ENCODE measurements around the gene UGT1A9. TPM values are rescaled to one million over a fixed set of nuclear protein-coding genes. Genes with fewer than 3 reads are reported as not detected.
A peak's percentile ranks its signal among the peaks of the same experiment; 100 is the strongest.

UGT1A9 gene
- total and polyA plus RNA-seq, 10 of the 15 experiments (the other 5 are each of a cell fraction or from before 2014, with no cell fraction given) = 0.07 TPM; not detected in 9

- FAIRE-seq (no peak), DNase-seq (ENCODE audit: low read depth, low spot score) (no peak), ATAC-seq (peak; percentile 61)
- SMC1A ChIA-PET (ENCODE audit: uncharacterized antibody, unreplicated experiment) = no interaction called here
- 9% methylated on average over 10 of the region's 10 CpGs for WGBS (ENCODE audit: insufficient coverage, insufficient replicate concordance, low lambda C conversion rate, missing lambda C conversion rate)
- CTCF ChIA-PET = no interaction called here
- H4K20me1 ChIP-seq (ENCODE audit: control insufficient read depth, insufficient read depth) = no peaks in the 10 kb centered on the region
- H3K9ac ChIP-seq (ENCODE audit: control insufficient read depth, insufficient read depth, low read length) = no peak overlapping the region
- no peaks in the 10 kb centered on the region for H3K4me1 ChIP-seq (ENCODE audit: control insufficient read depth, insufficient read depth, low read length)
- peaks cover 2% of the 10 kb centered on the region; the same call in 1 of the 3 replicates for H3K9me3 ChIP-seq (replicated peaks; ENCODE audit: control insufficient read depth, insufficient read depth, low read length)
- no peak overlapping the region for H3K4me2 ChIP-seq (ENCODE audit: control insufficient read depth, insufficient read depth)
- intact Hi-C loops (cut with micrococcal nuclease; ENCODE audit: unreplicated experiment) (no loop called here), in situ Hi-C loops (cut with MboI) (no loop called here)
- H3K4me3 ChIP-seq = no peak overlapping the region
- H2AFZ ChIP-seq (ENCODE audit: control insufficient read depth, low read depth, low read length) = no peak overlapping the region
- no TSS peak for BruUV-seq (replicated peaks)
- H3K27me3 ChIP-seq (replicated peaks in 1 of 2; ENCODE audit: control insufficient read depth in 2 of 2, insufficient read depth in 2 of 2, low read length in 1 of 2) = no peaks in the 10 kb centered on the region
- POLR2A ChIA-PET = no interaction called here
- RAD21 ChIA-PET (ENCODE audit: unreplicated experiment) = no interaction called here
- no peak overlapping the region for H3K27ac ChIP-seq (ENCODE audit: control insufficient read depth, insufficient read depth)
- no peaks in the 10 kb centered on the region for H3K79me2 ChIP-seq (ENCODE audit: control insufficient read depth, insufficient read depth, low read length)
- no peaks in the 10 kb centered on the region for H3K36me3 ChIP-seq (ENCODE audit: control insufficient read depth in 2 of 2, insufficient read depth in 2 of 2, low read length in 1 of 2)
- TF ChIP-seq ZNF207 (IDR thresholded peaks at IDR 0.05; ENCODE audit: borderline replicate concordance) (no peak), LARP7 (IDR thresholded peaks at IDR 0.05) (no peak), CEBPB (IDR thresholded peaks at IDR 0.05; ENCODE audit: borderline replicate concordance in 1 of 2, low read depth in 2 of 2, low read length in 2 of 2) (no peak), HDGF (IDR thresholded peaks at IDR 0.05) (no peak), SUPT20H (IDR thresholded peaks at IDR 0.05; ENCODE audit: borderline replicate concordance, control insufficient read depth, low read depth, low read length) (no peak), SMARCA5 (IDR thresholded peaks at IDR 0.05) (no peak), CREB1 (IDR thresholded peaks at IDR 0.05; ENCODE audit: low read depth) (no peak), MAX (IDR thresholded peaks at IDR 0.05; ENCODE audit: low read depth, low read length) (no peak), TCF3 (IDR thresholded peaks at IDR 0.05; ENCODE audit: borderline replicate concordance, insufficient read depth, low read depth, low read length) (no peak), MXI1 (IDR thresholded peaks at IDR 0.05; ENCODE audit: low read depth, low read length) (no peak), JUNB (IDR thresholded peaks at IDR 0.05) (peak; percentile 38; the same call in 1 of the 2 replicates), ATF2 (IDR thresholded peaks at IDR 0.05; ENCODE audit: low read length) (no peak), KLF5 (IDR thresholded peaks at IDR 0.05; ENCODE audit: partially characterized antibody) (no peak), BCL11A (IDR thresholded peaks at IDR 0.05; ENCODE audit: low read depth, low read length) (0 out of 2 replicates have a peak, but pooled peaks have one; percentile 32), SIX5 (IDR thresholded peaks at IDR 0.05; ENCODE audit: low read depth, low read length, severe bottlenecking) (no peak), RUNX3 (IDR thresholded peaks at IDR 0.05; ENCODE audit: low read length) (peak; percentile 82)
- TF ChIP-seq, protein P1, sequence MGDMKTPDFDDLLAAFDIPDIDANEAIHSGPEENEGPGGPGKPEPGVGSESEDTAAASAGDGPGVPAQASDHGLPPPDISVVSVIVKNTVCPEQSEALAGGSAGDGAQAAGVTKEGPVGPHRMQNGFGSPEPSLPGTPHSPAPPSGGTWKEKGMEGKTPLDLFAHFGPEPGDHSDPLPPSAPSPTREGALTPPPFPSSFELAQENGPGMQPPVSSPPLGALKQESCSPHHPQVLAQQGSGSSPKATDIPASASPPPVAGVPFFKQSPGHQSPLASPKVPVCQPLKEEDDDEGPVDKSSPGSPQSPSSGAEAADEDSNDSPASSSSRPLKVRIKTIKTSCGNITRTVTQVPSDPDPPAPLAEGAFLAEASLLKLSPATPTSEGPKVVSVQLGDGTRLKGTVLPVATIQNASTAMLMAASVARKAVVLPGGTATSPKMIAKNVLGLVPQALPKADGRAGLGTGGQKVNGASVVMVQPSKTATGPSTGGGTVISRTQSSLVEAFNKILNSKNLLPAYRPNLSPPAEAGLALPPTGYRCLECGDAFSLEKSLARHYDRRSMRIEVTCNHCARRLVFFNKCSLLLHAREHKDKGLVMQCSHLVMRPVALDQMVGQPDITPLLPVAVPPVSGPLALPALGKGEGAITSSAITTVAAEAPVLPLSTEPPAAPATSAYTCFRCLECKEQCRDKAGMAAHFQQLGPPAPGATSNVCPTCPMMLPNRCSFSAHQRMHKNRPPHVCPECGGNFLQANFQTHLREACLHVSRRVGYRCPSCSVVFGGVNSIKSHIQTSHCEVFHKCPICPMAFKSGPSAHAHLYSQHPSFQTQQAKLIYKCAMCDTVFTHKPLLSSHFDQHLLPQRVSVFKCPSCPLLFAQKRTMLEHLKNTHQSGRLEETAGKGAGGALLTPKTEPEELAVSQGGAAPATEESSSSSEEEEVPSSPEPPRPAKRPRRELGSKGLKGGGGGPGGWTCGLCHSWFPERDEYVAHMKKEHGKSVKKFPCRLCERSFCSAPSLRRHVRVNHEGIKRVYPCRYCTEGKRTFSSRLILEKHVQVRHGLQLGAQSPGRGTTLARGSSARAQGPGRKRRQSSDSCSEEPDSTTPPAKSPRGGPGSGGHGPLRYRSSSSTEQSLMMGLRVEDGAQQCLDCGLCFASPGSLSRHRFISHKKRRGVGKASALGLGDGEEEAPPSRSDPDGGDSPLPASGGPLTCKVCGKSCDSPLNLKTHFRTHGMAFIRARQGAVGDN (IDR thresholded peaks at IDR 0.05) = no peak
- TF ChIP-seq, protein P2, sequence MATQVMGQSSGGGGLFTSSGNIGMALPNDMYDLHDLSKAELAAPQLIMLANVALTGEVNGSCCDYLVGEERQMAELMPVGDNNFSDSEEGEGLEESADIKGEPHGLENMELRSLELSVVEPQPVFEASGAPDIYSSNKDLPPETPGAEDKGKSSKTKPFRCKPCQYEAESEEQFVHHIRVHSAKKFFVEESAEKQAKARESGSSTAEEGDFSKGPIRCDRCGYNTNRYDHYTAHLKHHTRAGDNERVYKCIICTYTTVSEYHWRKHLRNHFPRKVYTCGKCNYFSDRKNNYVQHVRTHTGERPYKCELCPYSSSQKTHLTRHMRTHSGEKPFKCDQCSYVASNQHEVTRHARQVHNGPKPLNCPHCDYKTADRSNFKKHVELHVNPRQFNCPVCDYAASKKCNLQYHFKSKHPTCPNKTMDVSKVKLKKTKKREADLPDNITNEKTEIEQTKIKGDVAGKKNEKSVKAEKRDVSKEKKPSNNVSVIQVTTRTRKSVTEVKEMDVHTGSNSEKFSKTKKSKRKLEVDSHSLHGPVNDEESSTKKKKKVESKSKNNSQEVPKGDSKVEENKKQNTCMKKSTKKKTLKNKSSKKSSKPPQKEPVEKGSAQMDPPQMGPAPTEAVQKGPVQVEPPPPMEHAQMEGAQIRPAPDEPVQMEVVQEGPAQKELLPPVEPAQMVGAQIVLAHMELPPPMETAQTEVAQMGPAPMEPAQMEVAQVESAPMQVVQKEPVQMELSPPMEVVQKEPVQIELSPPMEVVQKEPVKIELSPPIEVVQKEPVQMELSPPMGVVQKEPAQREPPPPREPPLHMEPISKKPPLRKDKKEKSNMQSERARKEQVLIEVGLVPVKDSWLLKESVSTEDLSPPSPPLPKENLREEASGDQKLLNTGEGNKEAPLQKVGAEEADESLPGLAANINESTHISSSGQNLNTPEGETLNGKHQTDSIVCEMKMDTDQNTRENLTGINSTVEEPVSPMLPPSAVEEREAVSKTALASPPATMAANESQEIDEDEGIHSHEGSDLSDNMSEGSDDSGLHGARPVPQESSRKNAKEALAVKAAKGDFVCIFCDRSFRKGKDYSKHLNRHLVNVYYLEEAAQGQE (IDR thresholded peaks at IDR 0.05; ENCODE audit: low read depth, low read length) = no peak
Measured at GRCh38 chr2:233656443-233656842, 15.3 kb upstream of the UGT1A9 start.
